ENCODE data around the gene SPNS3.

Gene SPNS3

GRCh38 chr17:4407851-4408250, 25.9 kb upstream of the SPNS3 start:
- no peaks in the 10 kb centered on the region for H3K27me3 ChIP-seq (ENCODE audit: control insufficient read depth, insufficient read depth, low read length)
- H3K36me3 ChIP-seq (ENCODE audit: control insufficient read depth, insufficient read depth, low read length), result no peaks in the 10 kb centered on the region
- H3K4me3 ChIP-seq (ENCODE audit: low read length), result no peak overlapping the region
- H3K27ac ChIP-seq (ENCODE audit: low read depth, low read length), result no peak overlapping the region
- H3K9ac ChIP-seq (ENCODE audit: low read length), result no peak overlapping the region
- H3K4me1 ChIP-seq (ENCODE audit: control insufficient read depth, insufficient read depth, low read length), result peaks cover under 1% of the 10 kb centered on the region

DNA sequence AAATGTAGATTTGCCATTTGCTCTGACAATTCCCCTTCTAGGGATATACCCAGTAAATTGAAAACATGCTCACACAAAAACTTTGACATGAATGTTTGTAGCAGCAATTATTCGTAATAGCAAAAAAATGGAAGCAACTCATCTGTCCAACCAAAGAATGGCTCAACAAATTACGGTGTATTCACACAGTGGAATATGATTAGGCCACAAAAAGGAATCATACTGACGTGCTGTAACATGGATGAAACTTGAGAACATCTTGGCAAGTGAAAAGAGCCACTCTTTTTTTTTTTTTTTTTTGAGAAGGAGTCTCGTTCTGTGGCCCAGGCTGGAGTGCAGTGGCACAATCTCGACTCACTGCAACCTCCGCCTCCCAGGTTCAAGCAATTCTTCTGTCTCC, 24.1 kb upstream of the SPNS3 start:
- H3K9ac ChIP-seq (ENCODE audit: low read length), result no peak overlapping the region
- H3K27ac ChIP-seq (ENCODE audit: low read depth, low read length), result no peak overlapping the region

GRCh38 chr17:4411201-4411600, 22.5 kb upstream of the SPNS3 start:
- H3K27ac ChIP-seq (ENCODE audit: low read depth, low read length), result no peak overlapping the region
- H3K4me3 ChIP-seq (ENCODE audit: low read length), result no peak overlapping the region
- H3K36me3 ChIP-seq (ENCODE audit: control insufficient read depth, insufficient read depth, low read length), result no peaks in the 10 kb centered on the region
- no peak overlapping the region for H3K9ac ChIP-seq (ENCODE audit: low read length)
- no peaks in the 10 kb centered on the region for H3K27me3 ChIP-seq (ENCODE audit: control insufficient read depth, insufficient read depth, low read length)
- peaks cover 3% of the 10 kb centered on the region for H3K4me1 ChIP-seq (ENCODE audit: control insufficient read depth, insufficient read depth, low read length)

More for the DNA sequence above, 24.1 kb upstream of the SPNS3 start:
- Histone ChIP-seq H3K4me3 (ENCODE audit: low read length) (no peak overlapping the region), H3K4me1 (ENCODE audit: control insufficient read depth, insufficient read depth, low read length) (peaks cover 3% of the 10 kb centered on the region), H3K27me3 (ENCODE audit: control insufficient read depth, insufficient read depth, low read length) (no peaks in the 10 kb centered on the region), H3K36me3 (ENCODE audit: control insufficient read depth, insufficient read depth, low read length) (no peaks in the 10 kb centered on the region)

- Histone ChIP-seq H3K36me3 (ENCODE audit: control insufficient read depth, insufficient read depth, low read length) (no peaks in the 10 kb centered on the region), H3K9ac (ENCODE audit: low read length) (no peak overlapping the region), H3K4me3 (ENCODE audit: low read length) (peak overlapping the region; percentile 52), H3K4me1 (ENCODE audit: control insufficient read depth, insufficient read depth, low read length) (peaks cover 3% of the 10 kb centered on the region), H3K27me3 (ENCODE audit: control insufficient read depth, insufficient read depth, low read length) (no peaks in the 10 kb centered on the region), H3K27ac (ENCODE audit: low read depth, low read length) (no peak overlapping the region)
Measured at GRCh38 chr17:4412933-4413831, 20.6 kb upstream of the SPNS3 start.

DNA sequence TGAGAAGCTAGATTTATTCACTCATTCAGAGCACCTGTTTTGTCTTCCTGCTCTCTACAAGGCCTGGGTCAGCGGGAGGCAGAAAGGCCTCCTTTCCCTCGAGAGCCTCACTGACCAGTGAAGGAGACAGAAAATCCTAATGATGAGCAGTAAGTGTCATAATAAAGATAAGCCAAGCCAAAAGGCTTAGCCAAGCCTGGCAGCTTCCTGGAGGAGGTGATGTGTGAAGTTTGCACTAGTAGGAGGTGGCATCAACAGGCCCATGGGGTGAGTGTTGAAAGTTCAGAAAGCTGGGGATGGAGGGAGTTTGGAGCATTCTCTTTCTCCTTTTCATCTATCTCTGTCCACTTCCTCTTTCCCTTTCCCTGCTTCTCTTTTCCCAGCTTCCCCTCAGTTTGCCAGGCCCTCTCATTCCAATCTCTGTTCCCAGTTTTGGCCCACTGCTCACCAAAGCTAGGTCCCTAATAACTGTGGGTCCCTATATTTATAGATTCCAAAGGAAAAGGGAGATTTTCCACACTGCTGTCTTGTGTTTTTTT, 16.5 kb upstream of the SPNS3 start:
- H3K4me3 ChIP-seq (ENCODE audit: low read length), result no peak overlapping the region
- H3K9ac ChIP-seq (ENCODE audit: low read length), result no peak overlapping the region
- no peaks in the 10 kb centered on the region for H3K27me3 ChIP-seq (ENCODE audit: control insufficient read depth, insufficient read depth, low read length)
- H3K4me1 ChIP-seq (ENCODE audit: control insufficient read depth, insufficient read depth, low read length), result peaks cover 3% of the 10 kb centered on the region
- no peaks in the 10 kb centered on the region for H3K36me3 ChIP-seq (ENCODE audit: control insufficient read depth, insufficient read depth, low read length)
- H3K27ac ChIP-seq (ENCODE audit: low read depth, low read length), result no peak overlapping the region

- Histone ChIP-seq H3K4me3 (ENCODE audit: low read length) (no peak overlapping the region), H3K27me3 (ENCODE audit: control insufficient read depth, insufficient read depth, low read length) (no peaks in the 10 kb centered on the region), H3K4me1 (ENCODE audit: control insufficient read depth, insufficient read depth, low read length) (no peaks in the 10 kb centered on the region), H3K9ac (ENCODE audit: low read length) (no peak overlapping the region), H3K27ac (ENCODE audit: low read depth, low read length) (no peak overlapping the region), H3K36me3 (ENCODE audit: control insufficient read depth, insufficient read depth, low read length) (no peaks in the 10 kb centered on the region)
Measured at GRCh38 chr17:4420692-4421131, 13.0 kb upstream of the SPNS3 start.

- Histone ChIP-seq H3K4me3 (ENCODE audit: low read length) (no peak overlapping the region), H3K4me1 (ENCODE audit: control insufficient read depth, insufficient read depth, low read length) (no peaks in the 10 kb centered on the region), H3K36me3 (ENCODE audit: control insufficient read depth, insufficient read depth, low read length) (no peaks in the 10 kb centered on the region), H3K9ac (ENCODE audit: low read length) (no peak overlapping the region), H3K27ac (ENCODE audit: low read depth, low read length) (no peak overlapping the region), H3K27me3 (ENCODE audit: control insufficient read depth, insufficient read depth, low read length) (no peaks in the 10 kb centered on the region)
Measured at GRCh38 chr17:4422864-4423263, 10.9 kb upstream of the SPNS3 start.

- no peaks in the 10 kb centered on the region for H3K27me3 ChIP-seq (ENCODE audit: control insufficient read depth, insufficient read depth, low read length)
- H3K9ac ChIP-seq (ENCODE audit: low read length), result no peak overlapping the region
- H3K4me3 ChIP-seq (ENCODE audit: low read length), result no peak overlapping the region
- no peaks in the 10 kb centered on the region for H3K36me3 ChIP-seq (ENCODE audit: control insufficient read depth, insufficient read depth, low read length)
- no peaks in the 10 kb centered on the region for H3K4me1 ChIP-seq (ENCODE audit: control insufficient read depth, insufficient read depth, low read length)
- no peak overlapping the region for H3K27ac ChIP-seq (ENCODE audit: low read depth, low read length)
Measured at GRCh38 chr17:4425398-4425797, 8.3 kb upstream of the SPNS3 start.

DNA sequence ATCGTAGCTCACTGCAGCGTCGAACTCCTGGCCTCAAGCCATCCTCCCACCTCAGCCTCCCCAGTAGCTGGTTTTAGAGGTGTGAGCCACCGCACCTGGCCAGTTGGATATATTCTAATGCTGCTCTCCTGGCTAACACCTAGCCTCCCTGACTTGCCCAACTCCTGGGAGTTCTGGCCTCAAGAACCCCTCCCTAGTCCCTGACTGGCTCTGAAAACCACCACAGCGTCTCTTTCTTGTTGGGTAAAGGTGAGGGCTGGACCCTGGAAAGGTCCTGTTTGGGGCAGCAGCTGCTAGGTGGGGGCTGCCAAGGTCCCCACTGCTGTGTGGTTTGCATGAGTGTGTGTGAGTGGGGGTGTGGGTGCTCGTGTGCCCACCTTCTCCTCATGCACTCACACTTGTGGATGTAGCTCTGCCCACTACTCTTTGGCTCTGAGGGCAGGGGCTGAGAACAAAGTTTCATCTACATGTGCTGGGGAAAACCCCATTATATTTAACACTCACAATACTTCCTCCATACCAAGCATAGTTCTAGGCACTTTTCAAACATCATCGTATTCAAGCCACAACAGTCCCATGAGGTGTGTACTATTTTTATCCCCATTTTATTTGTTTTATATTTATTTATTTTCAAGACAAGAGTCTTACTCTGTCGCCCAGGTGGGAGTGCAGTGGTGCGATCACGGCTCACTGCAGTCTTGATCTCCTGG, 7.1 kb upstream of the SPNS3 start:
- Histone ChIP-seq H3K4me3 (ENCODE audit: low read length) (no peak overlapping the region), H3K9ac (ENCODE audit: low read length) (no peak overlapping the region), H3K27ac (ENCODE audit: low read depth, low read length) (no peak overlapping the region)

DNA sequence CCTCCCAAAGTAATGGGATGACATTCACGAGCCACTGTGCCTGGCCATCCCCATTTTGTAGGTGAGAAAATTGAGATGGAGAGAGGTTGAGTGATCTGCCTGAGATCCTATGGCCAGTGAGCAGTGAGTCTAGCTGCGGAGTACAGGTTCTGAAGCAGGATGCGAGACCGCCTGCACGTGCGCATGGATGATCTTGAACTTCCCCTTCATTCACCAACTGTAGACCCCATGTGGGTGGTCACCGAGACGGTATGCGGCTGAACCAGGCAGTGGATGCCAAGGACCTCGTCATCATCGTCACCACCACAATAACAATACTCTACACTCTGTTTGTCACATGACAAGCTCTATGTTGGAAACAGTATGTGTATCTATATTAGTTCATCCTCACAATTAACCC, 6.2 kb upstream of the SPNS3 start:
- H3K27ac ChIP-seq (ENCODE audit: low read depth, low read length), result no peak overlapping the region
- no peaks in the 10 kb centered on the region for H3K36me3 ChIP-seq (ENCODE audit: control insufficient read depth, insufficient read depth, low read length)
- H3K9ac ChIP-seq (ENCODE audit: low read length), result no peak overlapping the region
- H3K4me3 ChIP-seq (ENCODE audit: low read length), result no peak overlapping the region
- no peaks in the 10 kb centered on the region for H3K27me3 ChIP-seq (ENCODE audit: control insufficient read depth, insufficient read depth, low read length)
- no peaks in the 10 kb centered on the region for H3K4me1 ChIP-seq (ENCODE audit: control insufficient read depth, insufficient read depth, low read length)

More for the DNA sequence above, 7.1 kb upstream of the SPNS3 start:
- Histone ChIP-seq H3K4me1 (ENCODE audit: control insufficient read depth, insufficient read depth, low read length) (no peaks in the 10 kb centered on the region), H3K36me3 (ENCODE audit: control insufficient read depth, insufficient read depth, low read length) (no peaks in the 10 kb centered on the region), H3K27me3 (ENCODE audit: control insufficient read depth, insufficient read depth, low read length) (no peaks in the 10 kb centered on the region)

GRCh38 chr17:4436381-4436780, 2.6 kb downstream of the SPNS3 start:
- Histone ChIP-seq H3K36me3 (ENCODE audit: control insufficient read depth, insufficient read depth, low read length) (no peaks in the 10 kb centered on the region), H3K27ac (ENCODE audit: low read depth, low read length) (no peak overlapping the region), H3K9ac (ENCODE audit: low read length) (no peak overlapping the region), H3K4me1 (ENCODE audit: control insufficient read depth, insufficient read depth, low read length) (no peaks in the 10 kb centered on the region), H3K4me3 (ENCODE audit: low read length) (no peak overlapping the region), H3K27me3 (ENCODE audit: control insufficient read depth, insufficient read depth, low read length) (no peaks in the 10 kb centered on the region)

DNA sequence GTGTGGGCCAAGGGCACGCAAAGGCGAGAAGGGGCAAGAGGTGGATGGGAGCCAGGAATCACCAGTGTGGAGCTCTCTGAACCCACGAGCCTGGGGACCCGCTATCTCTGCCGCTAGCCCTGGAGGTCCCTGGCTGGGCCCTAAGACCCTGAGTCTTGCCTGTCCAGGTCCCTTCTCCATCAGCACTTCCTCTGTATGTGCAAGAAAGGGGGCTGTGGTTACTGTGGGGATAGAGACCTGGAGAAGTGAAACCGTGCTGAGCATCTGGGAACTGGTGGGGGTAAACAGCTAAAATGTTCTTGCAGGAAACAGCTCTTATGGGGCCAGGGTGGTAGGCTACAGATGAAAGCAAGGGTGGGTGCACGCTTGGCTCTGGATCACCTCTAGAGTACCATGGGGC, 3.1 kb downstream of the SPNS3 start:
- no peak overlapping the region for H3K9ac ChIP-seq (ENCODE audit: low read length)
- H3K4me1 ChIP-seq (ENCODE audit: control insufficient read depth, insufficient read depth, low read length), result no peaks in the 10 kb centered on the region
- no peaks in the 10 kb centered on the region for H3K36me3 ChIP-seq (ENCODE audit: control insufficient read depth, insufficient read depth, low read length)
- no peaks in the 10 kb centered on the region for H3K27me3 ChIP-seq (ENCODE audit: control insufficient read depth, insufficient read depth, low read length)
- H3K4me3 ChIP-seq (ENCODE audit: low read length), result no peak overlapping the region
- H3K27ac ChIP-seq (ENCODE audit: low read depth, low read length), result no peak overlapping the region
